ENCODE data around the gene OR2V2. TPM values are rescaled to one million over a fixed set of nuclear protein-coding genes. Genes with fewer than 3 reads are reported as not detected.
A peak's percentile ranks its signal among the peaks of the same experiment; 100 is the strongest.

Gene OR2V2
- total RNA-seq, 2 donors from 2014 or later, result not detected

DNA sequence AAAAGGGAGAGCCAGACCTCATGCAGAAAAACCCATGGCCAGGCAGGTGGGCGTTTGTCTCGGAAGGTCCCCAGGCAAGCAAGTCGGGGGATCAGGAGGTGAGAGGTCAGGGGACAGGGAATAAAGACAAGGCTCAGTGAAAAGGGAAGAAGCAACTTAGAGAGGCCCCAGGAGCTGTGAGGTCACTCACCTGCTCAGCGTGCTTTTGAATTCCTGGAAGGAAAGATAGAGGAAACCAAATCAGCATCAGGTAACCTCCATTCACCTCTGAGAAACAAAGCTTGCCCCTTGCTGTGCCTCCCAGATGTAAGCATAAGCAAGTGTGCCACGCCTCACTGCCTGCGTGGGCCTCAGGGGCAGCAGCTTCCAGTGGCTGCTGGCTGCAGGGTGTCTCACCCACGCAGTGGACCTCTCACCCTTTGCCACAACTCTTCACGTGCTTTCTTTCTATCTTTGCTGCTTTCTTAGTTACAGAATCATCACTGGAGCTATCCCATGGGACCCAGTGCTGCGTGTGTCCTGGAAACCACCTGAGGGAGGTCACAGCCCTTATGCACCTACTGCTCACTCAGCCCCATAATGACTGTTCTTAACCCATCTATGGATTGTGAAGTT, 51.6 kb downstream of the OR2V2 start:
- intact Hi-C loops (cut with DNase I), result no loop called here
- no peak for DNase-seq (ENCODE audit: low spot score)

GRCh38 chr5:181199881-181200638, 52.7 kb downstream of the OR2V2 start:
- intact Hi-C loops (cut with DNase I), result no loop called here
- no peak for DNase-seq (ENCODE audit: low spot score)

- intact Hi-C loops (cut with DNase I), result no loop called here
- peak; percentile 40 for DNase-seq (ENCODE audit: low spot score)
Measured at GRCh38 chr5:181200816-181201215, 53.4 kb downstream of the OR2V2 start.

DNA sequence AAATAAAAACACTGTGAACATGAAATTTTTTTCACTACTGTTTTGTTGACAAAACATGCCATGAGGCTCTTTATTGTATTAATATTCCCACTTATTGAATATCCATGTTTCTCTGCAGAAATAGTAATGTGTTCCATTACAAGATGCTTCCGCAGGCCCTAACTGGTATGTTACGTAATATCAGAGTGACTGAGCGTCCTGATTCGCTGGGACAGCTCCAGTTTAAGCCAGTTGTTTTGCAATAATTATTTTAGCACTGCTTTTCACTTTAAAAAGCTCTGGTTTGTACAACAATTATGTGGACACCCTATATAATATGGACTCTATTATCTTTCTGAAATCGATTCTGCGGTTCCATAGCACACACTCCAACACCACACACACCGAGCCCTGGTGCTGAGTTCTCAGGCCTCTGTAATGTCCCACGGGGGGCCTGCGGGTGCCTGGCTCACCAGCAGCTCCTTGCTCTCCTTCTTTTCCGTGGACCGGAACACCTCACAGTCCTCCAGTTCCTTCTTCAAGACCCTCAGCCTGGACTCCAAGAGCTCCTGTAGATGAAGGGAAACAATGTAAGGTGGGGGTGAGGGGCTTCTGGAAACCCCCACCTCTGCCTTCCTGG, 55.8 kb downstream of the OR2V2 start:
- intact Hi-C loops (cut with DNase I), result no loop called here
- peak; percentile 76 for DNase-seq (ENCODE audit: low spot score)

DNA sequence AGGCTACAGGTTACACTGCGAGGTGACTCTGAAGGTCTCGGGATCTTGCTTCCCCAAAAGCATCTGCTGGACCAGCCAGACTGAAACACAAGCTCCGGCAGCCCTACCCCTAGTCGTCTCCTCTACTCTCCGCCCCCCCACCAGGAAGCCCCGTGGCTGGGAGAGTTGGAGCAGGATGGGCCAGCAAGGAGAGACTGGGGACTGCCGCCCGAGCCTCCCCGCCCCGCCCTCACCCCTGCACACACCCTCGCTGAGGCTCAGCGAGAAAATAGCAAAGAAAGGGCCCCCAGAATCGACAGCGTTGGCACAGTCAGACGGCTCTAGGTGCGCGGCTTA, 56.4 kb downstream of the OR2V2 start:
- intact Hi-C loops (cut with DNase I), result no loop called here
- peak; percentile 81 for DNase-seq (ENCODE audit: low spot score)

- intact Hi-C loops (cut with DNase I), result no loop called here
- DNase-seq (ENCODE audit: low spot score), result peak; percentile 72
Measured at GRCh38 chr5:181204113-181204825, 56.9 kb downstream of the OR2V2 start.

DNA sequence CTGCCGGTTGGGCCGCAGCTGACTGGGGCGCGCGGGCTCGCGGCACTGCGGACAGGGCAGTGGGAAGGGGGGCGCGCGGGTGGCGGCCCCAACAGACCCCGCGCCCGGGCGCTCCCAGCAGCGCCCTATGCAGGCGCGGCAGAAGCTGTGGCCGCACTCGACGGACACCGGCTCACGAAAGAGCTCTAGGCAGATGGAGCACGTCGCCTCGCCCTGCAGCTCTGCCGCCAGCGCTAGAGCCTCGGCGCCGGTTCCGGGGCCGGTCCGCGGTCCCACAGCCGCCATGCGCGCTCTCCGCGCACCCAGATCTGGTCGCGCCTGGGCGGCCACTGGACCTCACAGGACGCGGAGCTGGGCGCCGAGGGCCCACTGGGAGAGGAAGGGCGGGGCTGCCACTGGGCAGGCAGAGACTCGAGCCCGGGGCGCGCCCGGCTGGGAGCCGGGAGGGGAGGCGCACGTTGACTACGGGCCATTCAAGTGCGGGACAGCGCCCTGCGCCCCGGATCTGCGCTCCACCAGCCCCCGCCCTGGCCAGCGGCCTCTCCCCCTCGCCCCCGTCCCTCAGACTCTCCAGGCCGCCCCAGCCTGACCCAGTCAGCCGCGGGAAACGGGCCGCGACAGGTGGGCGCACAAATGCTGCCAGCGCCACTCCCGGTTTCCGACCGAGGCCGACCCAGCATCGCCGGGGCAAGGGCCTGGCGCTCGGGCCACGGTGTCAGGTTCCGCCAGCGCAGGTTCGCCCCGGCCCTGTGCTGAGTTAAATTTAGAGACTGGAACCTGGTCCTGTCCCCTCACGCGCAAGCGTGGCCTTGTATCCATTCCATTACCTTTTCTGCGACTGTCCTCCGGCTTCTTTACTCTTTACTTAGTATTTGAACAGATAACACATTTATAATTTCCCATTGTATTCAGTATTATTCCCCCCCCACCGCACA, 57.7 kb downstream of the OR2V2 start, which contains the start of gene TRIM7:
Gene TRIM7 (minus strand): TSS at position 371 of the 935 bp plus-strand sequence. CDS start 86 bp downstream, at position 285.
- intact Hi-C loops (cut with DNase I), result no loop called here
- DNase-seq (ENCODE audit: low spot score), result peak; percentile 85

DNA sequence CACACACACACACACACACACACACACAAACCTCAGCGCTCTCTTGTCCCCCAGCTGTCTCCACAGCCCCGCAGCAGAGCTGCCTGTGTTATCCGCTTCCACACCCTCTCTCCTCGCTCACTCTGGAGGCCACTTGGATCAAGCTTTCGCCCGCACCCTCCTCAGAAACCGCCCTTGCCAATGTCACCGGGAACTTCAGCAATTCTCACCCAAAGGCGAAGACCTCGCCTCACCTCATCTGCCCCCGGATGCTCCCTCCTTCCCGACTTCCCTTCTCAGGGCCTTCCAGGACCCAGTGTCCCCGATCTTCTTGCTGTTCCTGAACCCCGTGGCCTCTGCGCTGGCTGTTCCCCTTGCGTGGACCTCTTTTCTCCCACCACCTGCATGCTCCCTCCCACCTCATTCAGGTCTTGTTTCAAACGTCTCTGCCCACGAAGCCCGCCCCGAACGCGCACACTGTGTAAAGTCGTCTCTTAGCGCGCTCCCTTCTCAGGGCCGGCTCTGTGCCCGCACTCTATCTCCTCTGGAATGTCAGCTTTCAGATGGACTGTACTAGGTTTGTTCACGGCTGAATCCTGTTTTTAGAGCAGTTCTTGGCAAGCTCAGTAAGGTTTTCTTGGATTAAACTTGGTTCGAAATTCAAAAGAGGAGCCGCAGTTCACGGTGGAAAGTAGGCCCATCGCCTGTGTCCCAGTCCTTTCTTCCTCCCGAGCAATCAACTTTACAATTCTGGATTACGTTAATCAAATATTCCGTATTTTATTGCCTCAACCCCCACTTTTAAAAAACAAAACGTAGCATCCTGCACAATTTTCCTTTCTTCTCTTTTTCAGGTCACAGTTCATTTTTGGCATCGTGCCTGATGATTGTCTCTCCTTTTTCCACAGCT, 58.6 kb downstream of the OR2V2 start:
- intact Hi-C loops (cut with DNase I), result loop anchor here in 1 of 2 donors (2.0 kb wide), 1 partner anchor 15 kb away; no protein-coding TSS in a partner anchor
- peak; percentile 79 for DNase-seq (ENCODE audit: low spot score)

GRCh38 chr5:181207214-181207959, 60.0 kb downstream of the OR2V2 start:
- DNase-seq (ENCODE audit: low spot score), result peak; percentile 91
- intact Hi-C loops (cut with DNase I), result loop anchor here in 1 of 2 donors (2.0 kb wide), 1 partner anchor 17 kb away; no protein-coding TSS in a partner anchor

DNA sequence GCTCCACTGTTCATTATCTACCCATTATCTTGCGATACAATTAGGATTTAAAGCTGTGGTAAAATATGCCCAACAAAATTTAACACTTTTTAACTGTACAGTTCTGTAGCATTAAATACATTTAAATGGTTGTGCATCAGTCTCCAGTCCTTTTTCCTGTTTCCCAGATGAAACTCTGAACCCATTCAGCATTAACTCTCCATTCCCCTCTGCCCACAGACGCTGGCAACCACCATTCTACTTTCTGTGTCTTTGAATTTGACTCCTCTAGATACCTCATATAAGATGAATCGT, 60.5 kb downstream of the OR2V2 start:
- peak; percentile 5 for DNase-seq (ENCODE audit: low spot score)
- intact Hi-C loops (cut with DNase I), result loop anchor here in 1 of 2 donors (2.0 kb wide), 1 partner anchor 17 kb away; no protein-coding TSS in a partner anchor

Other genes with a start within 250 kb of the OR2V2 start
- gene BTNL8, start 248.4 kb upstream of the OR2V2 start, total RNA-seq, result not detected
- gene BTNL3, start 158.7 kb upstream of the OR2V2 start, total RNA-seq, result not detected
- 10 to 100 TPM; 13.4 to 22.6 TPM for gene BTNL9, start 107.3 kb upstream of the OR2V2 start, total RNA-seq
- not detected for gene OR2V1, start 16.4 kb upstream of the OR2V2 start, total RNA-seq
- gene TRIM7, start 57.6 kb downstream of the OR2V2 start, total RNA-seq, result 1 to 10 TPM; 3.1 to 3.5 TPM
- gene TRIM41, start 75.7 kb downstream of the OR2V2 start, total RNA-seq, result 10 to 100 TPM; 15.2 to 20.4 TPM
- 1,000 to 10,000 TPM; 1,013 to 1,030 TPM for gene RACK1, start 96.3 kb downstream of the OR2V2 start, total RNA-seq
- 10 to 100 TPM in 1 of 2 donors, 1 to 10 TPM in 1; 9.5 to 12.1 TPM for gene TRIM52, start 113.6 kb downstream of the OR2V2 start, total RNA-seq
- not detected for gene OR4F3, start 219.7 kb downstream of the OR2V2 start, total RNA-seq

Data from posterior vena cava (tissue), 2 donors.